ENCODE data around the gene RXRA.

DNA sequence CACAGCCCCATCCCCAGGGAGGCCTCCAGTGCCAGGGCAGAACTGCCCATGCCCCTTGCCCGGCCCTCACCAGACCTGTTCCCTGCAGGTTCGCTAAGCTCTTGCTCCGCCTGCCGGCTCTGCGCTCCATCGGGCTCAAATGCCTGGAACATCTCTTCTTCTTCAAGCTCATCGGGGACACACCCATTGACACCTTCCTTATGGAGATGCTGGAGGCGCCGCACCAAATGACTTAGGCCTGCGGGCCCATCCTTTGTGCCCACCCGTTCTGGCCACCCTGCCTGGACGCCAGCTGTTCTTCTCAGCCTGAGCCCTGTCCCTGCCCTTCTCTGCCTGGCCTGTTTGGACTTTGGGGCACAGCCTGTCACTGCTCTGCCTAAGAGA lies 110.1 kb downstream of the RXRA start:
- TF ChIP-seq CTCF (IDR thresholded peaks at IDR 0.05) = peak in 1 of 6 experiments; percentile 2
- no peak for TF ChIP-seq POLR2A (IDR thresholded peaks at IDR 0.05)

All from thyroid gland (tissue), 4 donors.